ENCODE measurements around the gene CYP26B1. TPM values are rescaled to one million over a fixed set of nuclear protein-coding genes. Genes with fewer than 3 reads are reported as not detected.

The CYP26B1 gene
- total and polyA plus RNA-seq, 11 donors = 0.76 to 5.9 (median 2.1) TPM

DNA sequence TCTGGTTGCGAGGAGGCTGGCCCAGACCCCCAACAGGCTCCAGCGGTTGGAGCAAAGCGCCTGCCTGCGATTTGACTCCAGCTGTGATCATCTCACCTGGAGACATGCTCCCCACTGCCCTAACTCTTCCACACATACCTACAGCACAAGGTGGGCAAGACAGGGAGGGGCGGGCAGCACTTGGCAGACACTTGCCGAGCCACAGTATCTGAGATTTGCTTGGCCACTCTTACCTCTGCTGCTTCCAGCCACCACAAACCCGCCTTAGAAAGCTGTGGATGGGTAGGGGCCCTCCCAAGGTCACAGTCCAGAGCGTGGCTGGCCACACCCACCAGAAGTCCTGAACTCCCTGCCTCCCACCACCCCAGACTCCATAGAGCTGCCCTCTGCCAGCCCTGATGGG, 8.2 kb downstream of the CYP26B1 start:
- H3K4me3 ChIP-seq = no peak overlapping the region
- no peaks in the 10 kb centered on the region for H3K36me3 ChIP-seq
- intact Hi-C loops (cut with DNase I) = loop anchor here in 1 of 10 donors (5.0 kb wide), 1 partner anchor 207 kb away; no protein-coding TSS in a partner anchor
- H3K27ac ChIP-seq = no peak overlapping the region
- H3K27me3 ChIP-seq = peaks cover 0 to 23% (median 0%) of the 10 kb centered on the region in 9 donors
- DNase-seq = peak in 3 of 5 donors; percentile 11 to 29 (median 23)
- WGBS, 4 donors = 96 to 98% (median 97%) methylated on average over 8 of the region's 8 CpGs
- TF ChIP-seq CTCF (IDR thresholded peaks at IDR 0.05) (no peak), POLR2A (IDR thresholded peaks at IDR 0.05) (no peak)
- no peak for ATAC-seq
- H3K9me3 ChIP-seq = no peaks in the 10 kb centered on the region
- peaks cover 7 to 46% (median 33%) of the 10 kb centered on the region in 12 donors for H3K4me1 ChIP-seq

DNA sequence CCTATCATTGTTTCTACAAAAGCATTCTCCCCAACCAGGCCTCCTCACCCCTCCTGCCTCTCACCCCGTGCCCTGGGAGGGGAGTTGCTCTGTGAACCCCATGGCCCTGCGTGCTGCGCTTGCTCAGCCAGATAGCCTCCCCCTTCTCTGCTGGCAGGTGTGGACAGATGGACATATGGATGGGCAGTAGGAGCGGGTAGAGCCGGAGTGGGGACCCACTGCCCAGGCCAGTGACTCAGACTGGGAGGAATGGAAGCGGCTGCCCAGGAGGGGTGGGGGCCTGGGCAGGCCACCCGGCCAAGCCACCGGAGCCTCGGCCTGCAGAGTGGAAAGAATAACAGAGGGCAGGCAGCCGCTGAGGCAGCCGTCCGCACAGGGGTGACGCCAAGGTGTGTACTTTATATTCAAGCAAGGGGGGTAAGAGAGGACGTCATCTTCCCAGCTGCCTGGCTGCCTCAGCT, 8.7 kb downstream of the CYP26B1 start:
- Histone ChIP-seq H3K36me3 (no peaks in the 10 kb centered on the region), H3K4me1 (peaks cover 7 to 41% (median 28%) of the 10 kb centered on the region in 12 donors), H3K27ac (no peak overlapping the region), H3K4me3 (no peak overlapping the region), H3K27me3 (peaks cover 0 to 18% (median 0%) of the 10 kb centered on the region in 9 donors), H3K9me3 (no peaks in the 10 kb centered on the region)
- DNase-seq = peak in 3 of 5 donors; percentile 10 to 51 (median 14)
- intact Hi-C loops (cut with DNase I) = loop anchor here in 1 of 10 donors (5.0 kb wide), 1 partner anchor 207 kb away; no protein-coding TSS in a partner anchor
- 87 to 90% (median 89%) methylated on average over 12 to 14 of the region's 14 CpGs for WGBS, 4 donors
- TF ChIP-seq POLR2A (IDR thresholded peaks at IDR 0.05) (no peak), CTCF (IDR thresholded peaks at IDR 0.05) (no peak)
- no peak for ATAC-seq

GRCh38 chr2:72138011-72138881, 9.4 kb downstream of the CYP26B1 start:
- ATAC-seq = peak in 3 of 4 donors; percentile 10 to 25 (median 11)
- H3K9me3 ChIP-seq = no peaks in the 10 kb centered on the region
- no peaks in the 10 kb centered on the region for H3K36me3 ChIP-seq
- intact Hi-C loops (cut with DNase I) = loop anchor here in 1 of 10 donors (5.0 kb wide), 1 partner anchor 206 kb away; no protein-coding TSS in a partner anchor
- no peak for TF ChIP-seq POLR2A (IDR thresholded peaks at IDR 0.05)
- no peak for TF ChIP-seq CTCF (IDR thresholded peaks at IDR 0.05)
- peaks cover 0 to 11% (median 0%) of the 10 kb centered on the region in 9 donors for H3K27me3 ChIP-seq
- H3K27ac ChIP-seq = no peak overlapping the region
- H3K4me3 ChIP-seq = peak overlapping the region in 1 of 12 donors; percentile 16
- 50 to 61% (median 53%) methylated on average over 14 to 24 of the region's 24 CpGs for WGBS, 4 donors
- H3K4me1 ChIP-seq = peaks cover 7 to 34% (median 22%) of the 10 kb centered on the region in 12 donors
- peak in 3 of 5 donors; percentile 35 to 54 (median 45) for DNase-seq

- peaks cover 7 to 27% (median 16%) of the 10 kb centered on the region in 12 donors for H3K4me1 ChIP-seq
- H3K27ac ChIP-seq = peak overlapping the region in 1 of 12 donors; percentile 14
- H3K4me3 ChIP-seq = peak overlapping the region in 1 of 12 donors; percentile 16
- DNase-seq (peak; percentile 47 to 85 (median 64)), ATAC-seq (peak; percentile 32 to 82 (median 70))
- intact Hi-C loops (cut with DNase I) = loop anchor here in 1 of 10 donors (5.0 kb wide), 1 partner anchor 205 kb away; no protein-coding TSS in a partner anchor
- H3K9me3 ChIP-seq = no peaks in the 10 kb centered on the region
- H3K36me3 ChIP-seq = no peaks in the 10 kb centered on the region
- WGBS, 4 donors = 14 to 29% (median 16%) methylated on average over 5 to 10 of the region's 10 CpGs
- TF ChIP-seq POLR2A (IDR thresholded peaks at IDR 0.05) (no peak), CTCF (IDR thresholded peaks at IDR 0.05) (peak; percentile 83 to 94 (median 90))
- peaks cover 0 to 4% (median 0%) of the 10 kb centered on the region in 9 donors for H3K27me3 ChIP-seq
These were observed 10.1 kb downstream of the CYP26B1 start for GRCh38 chr2:72137498-72138010.

Data from heart left ventricle (tissue), 16 donors.